Mucosa of stomach (tissue), 1 donor: ENCODE results near the gene PRSS1.
"Not testable (repeated sequence)": the region's sequence is repeated elsewhere in the genome, so short reads cannot be mapped to it uniquely, and the experiment has no call there.

Source experiments
- H3K27me3 ChIP-seq: one replicate; pipeline ENCODE4 v1.7.0; 2013; ENCODE audit warnings: mild to moderate bottlenecking, low read length; ENCODE audit not compliant: control insufficient read depth, insufficient read depth
- H3K36me3 ChIP-seq: one replicate; pipeline ENCODE4 v1.7.0; 2013; ENCODE audit warnings: low read length; ENCODE audit not compliant: control insufficient read depth, insufficient read depth
- H3K4me1 ChIP-seq: one replicate; pipeline ENCODE4 v1.7.0; 2013; ENCODE audit warnings: mild to moderate bottlenecking, low read length; ENCODE audit not compliant: control insufficient read depth, insufficient read depth
- H3K4me3 ChIP-seq: one replicate; pipeline ENCODE4 v1.7.0; 2013; ENCODE audit warnings: low read length
- H3K9ac ChIP-seq: one replicate; pipeline ENCODE4 v1.7.0; 2013; ENCODE audit warnings: mild to moderate bottlenecking, low read length, moderate library complexity
- H3K9me3 ChIP-seq: one replicate; pipeline ENCODE4 v1.7.0; 2013; ENCODE audit warnings: mild to moderate bottlenecking, low read length, moderate library complexity; ENCODE audit not compliant: control insufficient read depth
- donor health status: Pancreatic carcinoma.

Gene PRSS1

GRCh38 chr7:142749218-142749993 lies at the start of gene PRSS1:
Gene PRSS1, plus strand, starts transcription at chr7:142749472. Its CDS starts 13 bp downstream, at chr7:142749485.
- Histone ChIP-seq H3K36me3 (no peaks in the 10 kb centered on the region), H3K27me3 (no peaks in the 10 kb centered on the region), H3K9ac (no peak within 1 kb of the TSS), H3K4me1 (no peaks in the 10 kb centered on the region), H3K9me3 (no peaks in the 10 kb centered on the region), H3K4me3 (no peak within 1 kb of the TSS)

DNA sequence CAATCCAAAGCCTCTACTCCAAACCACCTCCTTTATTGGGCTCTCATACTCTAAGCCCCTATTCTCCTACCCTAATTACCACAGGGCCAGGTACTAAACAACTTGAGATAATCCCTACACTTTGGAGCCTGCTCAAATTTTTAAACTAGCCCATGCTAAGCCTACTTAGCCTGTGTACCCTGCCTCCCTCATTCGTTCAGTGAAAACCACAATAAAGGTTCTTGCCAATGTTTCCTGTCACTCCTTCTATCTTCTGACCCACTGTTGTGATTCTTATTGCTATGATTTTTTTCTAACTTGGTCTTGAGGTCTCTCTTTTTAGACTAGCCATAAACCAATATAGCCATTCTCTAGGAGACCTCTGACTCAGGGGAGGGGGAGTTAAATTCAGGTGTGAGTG lies 48.3 kb upstream of the PRSS1 start:
- not testable (repeated sequence) for H3K36me3 ChIP-seq, H3K9ac ChIP-seq, H3K4me3 ChIP-seq, H3K9me3 ChIP-seq, H3K4me1 ChIP-seq, H3K27me3 ChIP-seq

DNA sequence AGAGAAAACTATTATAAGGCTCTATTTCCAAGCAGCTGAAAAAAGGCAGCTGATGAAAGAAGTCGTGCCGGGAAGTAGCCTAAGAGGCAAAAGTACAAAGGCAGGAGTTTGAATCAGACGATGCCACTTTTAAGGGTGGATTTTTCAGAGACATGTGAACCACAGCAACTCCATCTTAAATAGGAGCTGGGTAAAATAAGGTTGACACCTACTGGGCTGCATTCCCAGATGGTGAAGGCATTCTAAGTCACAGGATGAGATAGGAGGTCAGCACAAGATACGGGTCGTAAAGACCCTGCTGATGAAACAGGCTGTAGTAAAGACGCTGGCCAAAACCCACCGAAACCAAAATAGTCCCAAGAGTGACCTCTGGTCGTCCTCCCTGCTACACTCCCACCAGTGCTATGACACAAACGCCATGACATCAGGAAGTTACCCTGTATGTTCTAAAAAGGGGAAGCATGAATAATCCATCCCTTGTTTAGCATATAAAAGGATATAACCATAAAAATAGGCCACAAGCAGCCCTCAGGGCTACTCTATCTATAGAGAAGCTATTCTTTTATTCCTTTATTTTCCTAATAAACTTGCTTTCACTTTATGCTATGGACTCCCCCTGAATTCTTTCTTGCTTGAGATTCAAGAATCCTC lies 45.5 kb upstream of the PRSS1 start:
- no peak overlapping the region for H3K9ac ChIP-seq
- H3K36me3 ChIP-seq = no peaks in the 10 kb centered on the region
- no peaks in the 10 kb centered on the region for H3K4me1 ChIP-seq
- no peak overlapping the region for H3K4me3 ChIP-seq
- H3K27me3 ChIP-seq = no peaks in the 10 kb centered on the region
- H3K9me3 ChIP-seq = no peaks in the 10 kb centered on the region

GRCh38 chr7:142708726-142709125 lies 40.5 kb upstream of the PRSS1 start:
- not testable (repeated sequence) for H3K4me3 ChIP-seq, H3K4me1 ChIP-seq, H3K27me3 ChIP-seq, H3K9me3 ChIP-seq, H3K36me3 ChIP-seq, H3K9ac ChIP-seq

DNA sequence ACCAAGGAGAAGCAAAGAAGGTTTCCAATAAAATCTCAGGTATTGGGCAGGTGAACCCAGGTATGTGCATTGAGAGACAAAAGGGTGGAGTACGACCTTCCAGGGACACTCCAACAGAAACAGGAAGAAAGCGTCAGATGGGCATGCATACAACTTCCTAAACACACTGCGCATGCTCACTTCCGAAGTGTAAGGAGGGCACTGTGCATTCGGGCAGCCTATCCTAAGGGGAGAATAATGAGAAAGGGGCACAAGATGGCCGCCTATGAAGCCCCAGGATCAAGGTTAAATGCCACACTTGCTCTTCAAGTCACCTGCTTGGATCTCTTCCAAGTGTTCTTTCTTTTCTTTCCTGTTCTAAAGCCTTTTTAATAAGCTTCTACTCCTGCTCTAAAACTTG lies 39.4 kb upstream of the PRSS1 start:
- peaks cover 4% of the 10 kb centered on the region for H3K27me3 ChIP-seq
- no peaks in the 10 kb centered on the region for H3K4me1 ChIP-seq
- no peaks in the 10 kb centered on the region for H3K36me3 ChIP-seq
- no peak overlapping the region for H3K9ac ChIP-seq
- H3K9me3 ChIP-seq = no peaks in the 10 kb centered on the region
- no peak overlapping the region for H3K4me3 ChIP-seq

GRCh38 chr7:142711196-142711595 lies 38.1 kb upstream of the PRSS1 start:
- Histone ChIP-seq H3K9ac (no peak overlapping the region), H3K9me3 (no peaks in the 10 kb centered on the region), H3K27me3 (peaks cover 4% of the 10 kb centered on the region), H3K4me3 (no peak overlapping the region), H3K36me3 (no peaks in the 10 kb centered on the region), H3K4me1 (no peaks in the 10 kb centered on the region)

- no peaks in the 10 kb centered on the region for H3K4me1 ChIP-seq
- no peak overlapping the region for H3K4me3 ChIP-seq
- H3K27me3 ChIP-seq = peaks cover 4% of the 10 kb centered on the region
- no peaks in the 10 kb centered on the region for H3K9me3 ChIP-seq
- no peaks in the 10 kb centered on the region for H3K36me3 ChIP-seq
- no peak overlapping the region for H3K9ac ChIP-seq
These were observed 37.3 kb upstream of the PRSS1 start for GRCh38 chr7:142711746-142712616.

- Histone ChIP-seq H3K27me3 (peaks cover 4% of the 10 kb centered on the region), H3K36me3 (no peaks in the 10 kb centered on the region), H3K9me3 (no peaks in the 10 kb centered on the region), H3K9ac (no peak overlapping the region), H3K4me1 (no peaks in the 10 kb centered on the region), H3K4me3 (no peak overlapping the region)
These were observed 36.7 kb upstream of the PRSS1 start for GRCh38 chr7:142712617-142712957.

DNA sequence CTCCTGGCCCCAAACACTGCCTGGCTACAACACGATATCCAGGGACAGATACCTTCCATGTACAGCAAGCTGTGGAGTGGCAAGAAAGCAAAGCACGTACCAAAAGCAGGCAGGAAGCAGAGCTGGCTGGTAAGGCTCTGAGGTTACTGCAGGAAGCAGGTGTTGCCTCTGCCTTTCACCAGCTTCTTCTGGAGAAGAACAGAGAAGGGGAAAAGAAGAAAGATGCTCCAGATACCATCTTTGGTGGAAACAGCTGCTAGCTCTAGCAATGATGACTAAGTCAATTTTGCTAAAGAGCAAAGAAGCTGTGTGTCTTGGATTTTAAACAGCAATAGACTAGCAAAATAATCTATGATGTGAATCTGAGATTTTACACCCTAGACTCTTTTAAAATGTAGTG lies 34.9 kb upstream of the PRSS1 start:
- Histone ChIP-seq H3K9ac (no peak overlapping the region), H3K36me3 (no peaks in the 10 kb centered on the region), H3K4me1 (no peaks in the 10 kb centered on the region), H3K9me3 (no peaks in the 10 kb centered on the region), H3K27me3 (peaks cover 4% of the 10 kb centered on the region), H3K4me3 (no peak overlapping the region)

DNA sequence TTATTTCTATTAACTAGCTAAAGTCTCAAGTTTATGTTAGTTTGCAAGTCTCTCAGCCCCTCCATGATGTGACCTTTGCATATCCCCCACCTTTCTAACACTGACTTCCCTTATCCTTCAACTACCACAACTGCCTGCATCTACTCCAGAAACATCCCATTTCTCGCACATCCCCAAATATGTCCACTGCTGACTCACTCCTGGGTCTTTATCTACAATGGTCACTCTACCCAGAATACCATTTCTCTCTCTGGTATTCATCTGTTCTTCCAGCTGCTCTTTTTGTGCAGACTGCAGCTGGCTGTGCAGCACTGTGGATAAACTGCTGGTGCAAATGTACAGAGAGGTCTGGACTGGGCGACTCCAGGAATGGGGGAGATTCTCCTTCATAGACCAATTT lies 32.7 kb upstream of the PRSS1 start:
- Histone ChIP-seq H3K9me3 (no peaks in the 10 kb centered on the region), H3K36me3 (no peaks in the 10 kb centered on the region), H3K4me1 (no peaks in the 10 kb centered on the region), H3K27me3 (no peaks in the 10 kb centered on the region), H3K4me3 (no peak overlapping the region), H3K9ac (no peak overlapping the region)

DNA sequence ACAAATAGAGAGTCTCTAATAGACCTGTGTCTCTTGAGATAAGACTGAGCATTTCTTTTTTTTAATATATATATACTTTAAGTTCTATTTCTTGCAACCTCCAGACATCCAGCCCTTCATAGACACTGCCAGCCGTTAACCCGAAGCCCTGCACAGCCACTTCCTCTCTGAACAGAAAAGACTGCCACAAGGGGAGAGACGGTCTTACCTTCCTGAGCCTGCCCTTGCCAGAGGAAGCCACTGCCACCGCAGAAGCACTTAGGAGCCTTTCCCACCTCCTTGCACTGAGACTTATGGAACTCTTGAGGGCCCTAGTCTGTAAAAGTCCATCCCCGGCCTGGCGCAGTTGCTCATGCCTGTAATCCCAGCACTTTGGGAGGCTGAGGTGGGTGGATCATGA lies 31.8 kb upstream of the PRSS1 start:
- Histone ChIP-seq H3K4me3 (no peak overlapping the region), H3K27me3 (no peaks in the 10 kb centered on the region), H3K4me1 (no peaks in the 10 kb centered on the region), H3K36me3 (no peaks in the 10 kb centered on the region), H3K9me3 (no peaks in the 10 kb centered on the region), H3K9ac (no peak overlapping the region)

GRCh38 chr7:142718313-142718712 lies 31.0 kb upstream of the PRSS1 start:
- Histone ChIP-seq H3K36me3 (no peaks in the 10 kb centered on the region), H3K27me3 (no peaks in the 10 kb centered on the region), H3K4me1 (no peaks in the 10 kb centered on the region), H3K9ac (no peak overlapping the region), H3K4me3 (no peak overlapping the region), H3K9me3 (no peaks in the 10 kb centered on the region)
